Measurements from ENCODE around the gene GNAT2.

Gene GNAT2

DNA sequence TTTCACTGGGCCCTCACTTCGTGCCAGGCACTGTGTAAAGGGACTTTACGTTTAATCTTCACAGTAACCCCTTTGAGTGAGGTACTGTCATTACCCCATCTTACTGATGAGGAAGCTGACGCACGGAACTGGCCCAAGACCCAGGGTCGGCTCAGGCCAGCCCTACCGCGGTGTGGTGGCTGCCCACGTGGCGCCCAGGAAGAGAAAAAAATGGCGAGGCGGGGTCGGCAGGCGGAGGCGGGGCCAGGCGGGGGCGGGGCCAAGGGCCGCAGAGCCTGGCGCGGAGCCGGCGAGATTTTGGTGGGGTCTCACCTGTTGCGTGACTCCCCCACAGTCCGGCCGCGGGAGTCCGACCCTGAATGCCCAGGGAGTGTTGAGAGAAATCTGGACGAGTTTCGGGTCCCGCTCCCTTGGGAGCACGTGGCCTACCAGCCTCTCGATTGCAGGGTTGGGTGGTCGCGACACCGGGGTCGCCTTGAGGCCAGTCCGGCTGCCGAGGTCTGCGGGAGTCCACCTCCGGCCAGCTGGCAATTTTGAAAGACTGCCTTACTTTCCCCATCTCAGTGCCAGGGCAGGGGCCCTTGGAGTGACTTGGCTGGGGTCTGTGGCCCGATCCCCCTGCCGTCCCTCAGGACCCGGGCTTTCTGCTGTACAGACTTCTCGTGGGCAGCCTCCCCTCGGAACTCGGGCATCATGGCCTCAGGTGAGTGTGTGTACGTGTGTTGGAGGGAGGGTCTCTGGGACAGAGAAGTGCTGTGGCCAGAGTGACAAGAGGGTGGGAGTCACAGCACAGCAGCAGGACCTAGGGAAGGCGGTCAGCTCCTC lies at the start of gene GNAT2, which contains the start of gene AMPD2:
GNAT2 (minus strand) TSS at position 41 of the 825 bp plus-strand sequence. CDS start 6,746 bp downstream, outside the sequence.
AMPD2 (plus strand) TSS at position 262 of the 825 bp plus-strand sequence. CDS start 1,339 bp downstream, outside the sequence.
- DNase-seq: peak; percentile 73 to 74

GRCh38 chr1:109668123-109668775 lies 48.8 kb upstream of the GNAT2 start:
- DNase-seq: no peak

DNA sequence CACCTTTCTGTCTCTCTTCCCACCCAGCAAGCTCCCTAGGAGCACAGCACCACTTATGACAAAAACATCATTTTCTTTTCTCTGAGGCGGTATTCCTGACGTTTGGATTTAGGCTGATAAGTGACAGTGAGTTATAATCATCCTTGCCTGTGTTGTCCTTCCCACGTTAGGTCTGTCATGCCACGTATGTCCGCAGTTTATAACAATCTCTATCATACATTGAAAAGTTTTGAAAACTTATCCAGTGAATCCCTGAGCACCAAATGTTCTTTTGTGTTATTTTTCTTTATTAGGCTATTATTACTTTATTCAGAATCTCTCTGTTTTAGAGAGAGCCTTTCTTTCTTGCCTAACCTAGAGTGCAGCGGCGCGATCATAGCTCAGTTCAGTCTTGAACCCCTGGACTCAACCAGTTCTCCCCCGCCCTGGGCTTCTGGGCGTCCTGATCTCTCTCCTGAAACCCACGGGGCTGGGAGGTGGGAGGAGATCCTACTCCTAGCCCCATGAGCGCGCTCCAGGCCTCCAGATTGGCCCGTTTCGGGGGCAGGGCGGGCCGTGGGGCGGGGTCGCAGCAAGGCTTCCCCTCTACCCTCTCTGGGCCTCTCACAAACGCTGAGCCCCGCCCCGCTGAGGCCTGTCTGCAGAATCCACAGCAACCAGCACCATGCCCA lies 48.2 kb upstream of the GNAT2 start, which contains the start of gene GSTM2:
GSTM2 (plus strand) TSS at position 606 of the 671 bp plus-strand sequence; CDS start at position 665, 59 bp downstream.
- DNase-seq: peak; percentile 62 to 65

DNA sequence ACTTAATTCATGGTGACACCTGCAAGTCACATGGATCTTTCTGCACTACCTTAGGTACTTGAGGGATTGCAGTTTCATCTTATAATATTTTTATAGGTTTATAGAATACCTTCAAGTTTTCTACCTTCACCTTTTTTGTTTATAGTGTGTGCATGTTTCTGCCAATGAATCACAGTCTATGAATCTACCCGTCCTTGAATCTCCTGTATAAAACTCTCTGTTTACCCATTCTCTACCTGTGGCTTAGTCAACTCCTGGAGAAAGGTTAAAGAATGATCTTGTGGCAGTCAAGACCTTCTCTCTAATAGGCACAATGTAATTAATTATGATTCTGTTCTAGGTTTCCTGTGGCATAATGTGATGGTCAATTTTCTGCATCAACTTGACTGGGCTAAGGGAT lies 45.3 kb upstream of the GNAT2 start:
- no peak for DNase-seq

DNA sequence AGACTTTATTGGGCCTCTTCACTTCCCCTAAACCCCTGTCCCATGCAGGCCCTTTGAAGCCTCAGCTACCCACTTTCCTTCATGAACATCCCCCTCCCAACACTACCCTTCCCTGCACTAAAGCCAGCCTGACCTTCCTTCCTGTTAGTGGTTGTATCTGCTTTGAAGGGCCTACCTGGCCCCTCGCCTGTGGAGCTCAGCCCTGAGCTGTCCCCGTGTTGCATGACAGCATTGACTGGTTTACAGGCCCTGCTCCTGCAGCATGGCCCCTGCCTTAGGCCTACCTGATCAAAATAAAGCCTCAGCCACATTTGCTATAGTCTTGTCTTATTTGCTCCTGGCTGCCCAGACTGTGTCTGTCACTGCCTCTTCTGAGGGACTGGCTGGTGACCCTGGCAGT lies 42.0 kb upstream of the GNAT2 start:
- no peak for DNase-seq

DNA sequence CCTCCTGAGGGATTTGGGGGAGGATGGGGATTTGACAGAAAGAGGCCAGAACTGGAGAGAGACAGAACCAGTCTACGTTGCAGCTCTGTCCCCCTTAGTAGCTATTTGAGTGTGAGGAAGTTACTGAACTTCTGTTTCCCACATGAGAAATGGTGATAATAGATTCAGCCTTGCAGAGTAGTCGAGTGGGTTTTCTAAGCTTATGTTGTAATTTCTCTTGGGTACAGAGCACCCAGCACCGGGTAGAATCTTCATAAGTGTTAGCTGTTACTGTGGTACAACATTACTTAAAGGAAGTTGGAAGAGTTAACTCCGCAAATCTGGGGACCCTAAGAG lies 41.2 kb upstream of the GNAT2 start:
- DNase-seq: peak; percentile 14 to 29

GRCh38 chr1:109659997-109660690 lies 40.7 kb upstream of the GNAT2 start:
- no peak for DNase-seq

DNA sequence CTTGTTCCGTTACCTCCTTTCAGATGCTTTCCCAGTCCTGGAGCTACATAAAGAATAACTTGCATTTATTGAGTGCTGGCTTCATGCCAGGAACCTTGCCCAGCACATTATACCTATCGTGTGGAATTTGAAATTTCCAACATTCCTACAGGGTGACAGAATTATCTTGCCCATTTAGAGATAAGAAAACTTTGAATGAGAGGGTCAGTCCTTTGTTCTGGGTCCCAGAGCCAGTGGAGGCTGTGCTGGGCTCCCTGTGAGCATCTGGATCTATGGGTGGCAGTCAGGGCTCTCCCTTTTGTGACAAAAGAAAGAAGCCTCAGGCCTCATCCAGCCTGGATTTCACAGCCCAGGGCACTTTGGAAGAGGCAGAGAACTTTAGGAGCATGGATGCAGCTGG lies 39.7 kb upstream of the GNAT2 start:
- DNase-seq: no peak

- DNase-seq: no peak
Observed at GRCh38 chr1:109658533-109659042, 39.2 kb upstream of the GNAT2 start.

DNA sequence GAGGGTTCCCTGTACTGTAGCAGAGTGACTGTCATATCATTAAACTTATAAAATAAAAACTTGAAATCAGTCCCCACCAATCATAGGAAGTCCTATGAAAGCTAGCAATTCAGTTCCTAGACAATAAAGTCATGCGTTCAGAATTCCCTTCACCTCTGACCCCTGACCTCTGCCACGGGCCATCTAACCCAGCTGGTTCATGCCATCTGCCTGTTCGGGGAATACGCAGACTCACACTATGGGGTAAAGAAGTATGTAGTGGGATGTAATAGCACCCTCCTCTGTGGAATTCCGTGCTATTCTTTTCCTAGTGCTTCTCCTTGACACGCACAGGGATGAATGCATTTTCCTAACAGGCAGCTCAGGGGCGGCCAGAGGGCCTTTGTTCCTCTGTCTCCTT lies 38.6 kb upstream of the GNAT2 start:
- no peak for DNase-seq

DNA sequence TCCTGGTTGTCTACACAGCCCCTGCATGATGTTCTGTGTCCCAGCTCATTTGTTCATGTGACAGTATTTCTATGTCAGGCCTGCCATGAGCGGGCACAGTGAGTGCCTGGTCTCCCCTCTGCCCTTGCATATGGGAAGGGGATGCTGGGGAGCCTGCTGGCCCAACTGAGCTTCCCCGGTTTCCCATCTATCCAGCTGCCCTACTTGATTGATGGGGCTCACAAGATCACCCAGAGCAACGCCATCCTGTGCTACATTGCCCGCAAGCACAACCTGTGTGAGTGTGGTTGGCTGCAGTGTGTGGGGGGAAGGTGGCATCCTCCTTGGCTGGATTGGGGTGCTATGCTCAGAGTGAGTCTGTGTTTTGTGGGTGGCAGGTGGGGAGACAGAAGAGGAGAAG lies 38.0 kb upstream of the GNAT2 start:
- no peak for DNase-seq

DNA sequence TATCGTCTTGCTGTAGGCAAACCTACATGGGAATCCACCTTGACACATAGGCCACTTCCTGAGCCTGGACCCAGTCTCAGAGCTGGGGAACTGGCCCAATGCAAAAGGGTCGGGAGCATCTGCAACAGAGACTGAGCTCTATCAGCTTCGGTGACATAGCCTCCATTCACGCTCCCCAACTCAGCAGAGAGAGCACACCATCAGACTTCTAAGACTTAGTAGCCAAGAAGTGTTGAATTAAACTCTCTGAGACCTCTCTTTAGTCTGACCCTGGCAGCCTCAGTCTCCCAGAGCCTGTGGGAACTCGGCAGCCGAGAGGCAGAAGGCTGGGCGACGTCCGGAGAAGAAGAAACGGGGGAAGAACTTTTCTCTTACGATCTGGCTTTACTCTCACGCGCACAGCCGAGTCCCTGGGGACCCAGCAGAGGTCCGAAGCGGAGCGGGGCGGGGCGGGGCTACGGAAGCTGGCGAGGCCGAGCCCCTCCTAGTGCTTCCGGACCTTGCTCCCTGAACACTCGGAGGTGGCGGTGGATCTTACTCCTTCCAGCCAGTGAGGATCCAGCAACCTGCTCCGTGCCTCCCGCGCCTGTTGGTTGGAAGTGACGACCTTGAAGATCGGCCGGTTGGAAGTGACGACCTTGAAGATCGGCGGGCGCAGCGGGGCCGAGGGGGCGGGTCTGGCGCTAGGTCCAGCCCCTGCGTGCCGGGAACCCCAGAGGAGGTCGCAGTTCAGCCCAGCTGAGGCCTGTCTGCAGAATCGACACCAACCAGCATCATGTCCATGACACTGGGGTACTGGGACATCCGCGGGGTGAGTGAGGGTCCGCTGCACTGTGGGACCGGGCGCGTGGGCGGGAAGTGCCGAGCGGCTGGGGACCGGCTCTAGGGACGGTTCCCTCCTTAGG lies 36.5 kb upstream of the GNAT2 start, which contains the start of gene GSTM4:
GSTM4 (plus strand) TSS at position 485 of the 905 bp plus-strand sequence; CDS start at position 776, 291 bp downstream.
- DNase-seq: no peak

GRCh38 chr1:109654519-109654918 lies 35.1 kb upstream of the GNAT2 start:
- DNase-seq: no peak

- no peak for DNase-seq
Observed at GRCh38 chr1:109653306-109653705, 33.9 kb upstream of the GNAT2 start.

DNA sequence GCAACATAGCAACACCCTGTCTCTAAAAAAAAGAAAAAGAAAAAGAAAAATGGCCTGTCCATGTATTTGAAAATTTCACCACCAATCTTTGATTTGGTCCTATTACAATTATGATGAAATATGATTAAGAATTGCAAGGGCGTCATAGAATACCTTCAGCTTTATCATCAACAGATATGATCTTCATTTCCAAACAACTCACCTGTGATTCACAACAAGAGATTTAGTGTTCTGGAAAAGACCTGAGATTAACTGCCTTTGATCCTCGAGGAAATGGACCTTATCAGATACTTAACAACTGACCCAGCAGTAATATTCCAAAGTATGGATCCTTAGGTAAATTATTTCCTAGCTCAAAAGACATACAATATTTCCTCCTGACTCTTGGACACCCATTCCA lies 33.0 kb upstream of the GNAT2 start:
- no peak for DNase-seq

DNA sequence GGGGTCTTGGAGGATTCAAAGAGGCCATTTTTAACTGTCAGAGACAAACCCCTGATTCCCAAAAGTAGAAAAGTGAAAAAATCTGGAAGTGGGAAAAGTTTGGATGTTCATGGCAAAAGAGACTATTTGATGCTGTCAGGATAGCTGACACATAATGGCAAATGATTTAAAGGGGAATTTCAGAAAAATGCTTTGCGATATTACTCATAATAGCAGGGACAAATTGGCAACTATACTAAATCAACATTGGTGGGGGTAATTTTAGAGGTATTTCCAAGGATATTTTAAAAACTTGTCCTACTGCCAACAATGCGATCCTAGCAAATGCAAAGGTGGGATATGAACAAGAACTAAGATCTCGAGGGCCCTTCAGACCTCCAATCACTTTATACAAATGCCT lies 31.2 kb upstream of the GNAT2 start:
- DNase-seq: no peak

GRCh38 chr1:109649491-109649914 lies 30.1 kb upstream of the GNAT2 start:
- peak; percentile 59 to 68 for DNase-seq

GRCh38 chr1:109644670-109645069 lies 25.3 kb upstream of the GNAT2 start:
- no peak for DNase-seq

GRCh38 chr1:109643385-109644230 lies 24.2 kb upstream of the GNAT2 start:
- peak; percentile 76 to 88 for DNase-seq

- no peak for DNase-seq
Observed at GRCh38 chr1:109642626-109643025, 23.2 kb upstream of the GNAT2 start.
